Globus pallidus (tissue), 1 donor: ENCODE measurements around the gene DNMBP.
"Not testable (repeated sequence)": the region's sequence is repeated elsewhere in the genome, so short reads cannot be mapped to it uniquely, and the experiment has no call there.

Source experiments
- DNase-seq: peaks from one replicate; pipeline ENCODE4 v3.0.0-alpha.2; 2015; ENCODE audit warnings: low spot score

Gene DNMBP

GRCh38 chr10:99913831-99914235 is 95.9 kb downstream of the DNMBP start:
- no peak for DNase-seq

GRCh38 chr10:99912041-99912440 is 97.7 kb downstream of the DNMBP start:
- DNase-seq: no peak

GRCh38 chr10:99908512-99908911 is 101.2 kb downstream of the DNMBP start:
- DNase-seq: no peak

- no peak for DNase-seq
Measured at GRCh38 chr10:99906470-99906869, 103.3 kb downstream of the DNMBP start.

DNA sequence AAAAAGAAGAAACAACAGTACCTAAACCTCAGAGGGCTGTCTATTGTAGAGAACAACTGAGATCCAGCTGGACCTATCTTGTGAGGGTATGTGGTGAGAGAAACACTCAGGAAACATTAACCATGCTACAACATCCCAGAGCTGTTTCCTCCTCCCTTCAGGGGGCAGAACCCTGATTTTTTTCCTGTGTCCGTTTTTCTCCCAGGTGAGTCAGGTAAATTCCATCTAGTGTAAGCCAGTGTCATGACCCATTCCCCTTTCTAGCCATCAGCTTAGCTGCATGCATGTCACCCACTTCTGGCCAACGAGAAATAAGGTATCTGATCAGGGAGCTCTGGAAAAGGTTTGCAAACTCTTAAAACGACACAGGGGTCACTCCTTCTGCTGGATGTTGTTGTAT is 103.8 kb downstream of the DNMBP start:
- no peak for DNase-seq

- no peak for DNase-seq
Measured at GRCh38 chr10:99895867-99896266, 113.9 kb downstream of the DNMBP start.

DNA sequence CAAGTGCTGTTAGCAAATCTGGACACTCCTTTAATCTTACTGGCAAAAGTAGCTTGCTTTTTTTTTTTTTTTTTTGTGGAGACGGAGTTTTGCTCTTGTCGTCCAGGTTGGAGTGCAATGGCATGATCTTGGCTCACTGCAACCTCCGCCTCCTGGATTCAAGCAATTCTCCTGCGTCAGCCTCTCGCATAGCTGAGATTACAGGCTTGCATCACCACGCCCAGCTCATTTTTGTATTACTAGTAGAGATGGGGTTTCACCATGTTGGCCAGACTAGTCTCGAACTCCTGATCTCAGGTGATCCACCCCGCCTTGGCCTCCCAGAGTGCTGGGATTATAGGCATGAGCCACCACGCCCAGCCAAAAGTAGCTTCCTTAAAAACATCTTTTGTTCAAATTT is 114.7 kb downstream of the DNMBP start:
- not testable (repeated sequence) for DNase-seq

DNA sequence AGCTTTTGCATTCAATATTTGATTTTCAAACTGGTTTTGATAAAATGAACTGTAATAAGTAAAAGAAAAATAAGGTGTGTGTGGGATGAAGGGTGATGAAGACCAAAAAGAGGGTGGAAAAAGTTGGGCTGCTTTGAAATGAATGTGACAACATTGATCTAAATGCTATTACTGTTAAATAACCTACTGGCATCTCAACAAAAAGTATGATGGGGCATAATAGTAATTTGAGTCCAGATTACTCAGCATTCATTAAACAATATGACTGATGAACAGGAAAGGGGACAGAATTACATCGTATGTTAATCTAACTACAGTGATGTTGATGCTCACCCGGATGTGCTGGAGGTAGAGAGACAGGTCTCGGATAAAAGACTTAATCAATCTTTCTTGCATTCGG is 115.1 kb downstream of the DNMBP start:
- DNase-seq: no peak

DNA sequence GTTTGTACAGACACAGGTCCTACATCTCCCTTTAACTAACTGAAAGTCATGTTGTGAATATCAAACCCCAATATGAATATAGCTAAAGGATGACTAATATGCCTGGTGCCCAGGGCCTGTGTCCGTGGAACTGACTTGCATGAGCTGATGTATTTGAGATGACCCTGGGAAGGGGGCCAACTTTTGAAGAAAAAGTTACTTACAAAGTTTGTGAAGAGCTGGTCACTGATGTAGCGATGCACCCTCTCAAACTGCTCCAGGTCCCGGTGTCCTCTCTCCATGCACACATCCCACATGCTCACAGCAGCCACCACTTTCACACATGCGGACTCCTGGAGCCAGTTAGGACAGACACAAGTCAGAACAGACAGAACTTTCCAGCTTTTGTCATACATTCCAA is 121.1 kb downstream of the DNMBP start:
- no peak for DNase-seq

GRCh38 chr10:99883523-99883922 is 126.2 kb downstream of the DNMBP start:
- DNase-seq: no peak

- DNase-seq: no peak
Measured at GRCh38 chr10:99881371-99881770, 128.4 kb downstream of the DNMBP start.

- DNase-seq: no peak
Measured at GRCh38 chr10:99880080-99880835, 129.5 kb downstream of the DNMBP start.

DNA sequence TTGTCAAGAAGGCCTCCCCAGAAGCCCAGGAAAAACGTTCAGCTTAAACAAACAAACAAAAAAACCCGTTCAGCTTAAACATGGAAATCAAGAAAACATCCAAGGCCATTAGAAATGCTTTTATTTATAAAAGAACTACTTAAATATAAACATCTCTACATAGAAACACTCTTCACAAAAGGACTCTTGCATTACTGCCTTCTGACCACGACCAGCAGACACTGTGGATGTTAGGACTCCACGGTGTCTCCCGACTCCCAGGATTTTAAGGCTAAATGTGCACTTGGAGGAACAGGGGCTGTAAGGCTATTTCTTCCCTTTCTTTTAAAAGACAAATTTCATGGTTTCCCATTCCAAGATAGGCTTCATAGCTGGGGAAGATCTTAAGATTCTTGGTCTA is 134.3 kb downstream of the DNMBP start:
- DNase-seq: no peak

- DNase-seq: no peak
Measured at GRCh38 chr10:99874341-99875085, 135.2 kb downstream of the DNMBP start.

DNA sequence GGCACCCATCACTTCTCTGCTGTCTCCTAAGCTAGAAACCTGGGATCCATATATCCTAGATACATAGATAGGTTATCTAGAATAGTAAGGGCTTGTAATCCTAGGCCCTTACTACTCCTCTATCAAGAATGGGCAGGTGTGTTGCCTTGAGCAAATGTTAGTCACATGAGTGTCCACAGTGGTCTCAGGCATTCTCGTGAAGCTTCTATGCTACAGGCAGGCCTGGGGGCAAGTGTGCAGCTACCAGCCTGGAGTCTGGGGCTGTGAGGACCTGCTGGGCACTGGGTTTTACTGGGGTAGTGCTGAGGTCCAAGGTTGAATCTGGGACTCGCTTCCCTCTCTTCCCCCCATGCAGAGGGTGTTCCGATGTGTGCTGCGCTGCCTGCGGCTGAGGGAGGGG is 135.9 kb downstream of the DNMBP start:
- DNase-seq: no peak

- no peak for DNase-seq
Measured at GRCh38 chr10:99872367-99873162, 137.2 kb downstream of the DNMBP start.

GRCh38 chr10:99870123-99870730 is 139.5 kb downstream of the DNMBP start:
- DNase-seq: no peak

- no peak for DNase-seq
Measured at GRCh38 chr10:99869581-99870122, 140.1 kb downstream of the DNMBP start.

DNA sequence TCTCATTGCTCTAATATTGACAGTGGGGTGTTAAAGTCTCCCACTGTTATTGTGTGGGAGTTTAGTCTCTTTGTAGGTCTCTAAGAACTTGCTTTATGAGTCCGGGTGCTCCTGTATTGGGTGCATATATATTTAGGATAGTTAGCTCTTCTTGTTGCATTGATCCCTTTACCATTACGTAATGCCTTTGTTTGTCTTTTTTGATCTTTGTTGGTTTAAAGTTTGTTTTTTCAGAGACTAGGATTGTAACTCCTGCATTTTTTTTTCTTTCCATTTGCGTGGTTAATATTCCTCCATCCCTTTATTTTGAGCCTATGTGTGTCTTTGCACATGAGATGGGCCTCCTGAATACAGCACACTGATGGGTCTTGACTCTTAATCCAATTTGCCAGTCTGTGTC is 142.5 kb downstream of the DNMBP start:
- DNase-seq: not testable (repeated sequence)

DNA sequence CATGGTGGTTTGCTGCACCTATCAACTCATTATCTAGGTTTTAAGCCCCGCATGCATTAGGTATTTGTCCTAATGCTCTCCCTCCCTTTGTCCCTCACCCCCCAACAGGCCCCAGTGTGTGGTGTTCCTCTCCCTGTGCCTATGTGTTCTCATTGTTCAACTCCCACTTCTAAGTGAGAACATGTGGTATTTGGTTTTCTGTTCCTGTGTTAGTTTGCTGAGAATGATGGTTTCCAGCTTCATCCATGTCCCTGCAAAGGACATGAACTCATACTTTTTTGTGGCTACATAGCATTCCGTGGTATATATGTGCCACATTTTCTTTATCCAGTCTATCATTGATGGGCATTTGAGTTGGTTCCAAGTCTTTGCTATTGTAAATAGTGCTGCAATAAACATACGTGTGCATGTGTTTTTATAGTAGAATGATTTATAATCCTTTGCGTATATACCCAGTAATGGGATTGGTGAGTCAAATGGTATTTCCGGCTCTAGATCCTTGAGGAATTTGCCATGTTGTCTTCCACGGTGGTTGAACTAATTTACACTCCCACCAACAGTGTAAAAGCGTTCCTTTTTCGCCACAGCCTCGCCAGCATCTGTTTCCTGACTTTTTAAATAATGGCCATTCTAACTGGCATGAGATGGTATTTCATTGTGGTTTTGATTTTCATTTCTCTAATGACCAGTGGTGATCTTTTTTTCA is 146.1 kb downstream of the DNMBP start:
- not testable (repeated sequence) for DNase-seq

- no peak for DNase-seq
Measured at GRCh38 chr10:99860466-99860865, 149.3 kb downstream of the DNMBP start.
